GM10266 (cell line): ENCODE data around the gene RNF40.

ENCODE experiments used
- DNase-seq: peaks from one replicate; pipeline ENCODE4 v3.0.0; 2012; ENCODE audit errors: extremely low spot score
- TF ChIP-seq, protein P1 (sequence below): IDR thresholded peaks from 2 replicates; pipeline ENCODE4 v1.5.1; 2012; ENCODE audit warnings: mild to moderate bottlenecking, low read depth; ENCODE audit not compliant: control insufficient read depth, insufficient read depth; ENCODE audit errors: missing control alignments

The RNF40 gene

DNA sequence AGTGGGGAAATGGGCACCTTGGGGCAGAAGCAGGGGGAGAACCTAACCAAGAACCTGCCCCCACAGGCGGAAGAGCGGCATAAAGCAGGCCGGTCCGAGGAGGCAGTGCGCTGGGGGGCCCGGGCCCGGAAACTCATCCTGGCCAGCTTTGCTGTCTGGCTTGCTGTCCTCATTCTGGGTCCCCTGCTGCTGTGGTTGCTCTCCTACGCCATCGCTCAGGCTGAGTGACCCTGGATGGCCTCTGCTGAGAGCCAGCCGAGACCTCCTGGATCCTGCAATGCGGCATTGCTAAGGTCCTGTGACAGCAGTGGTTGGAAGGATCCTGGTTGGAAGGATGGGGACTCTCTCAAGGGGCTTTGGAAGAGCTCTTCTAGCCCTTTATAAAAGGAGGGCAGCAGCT lies 18.4 kb upstream of the RNF40 start:
- no peak for DNase-seq
- TF ChIP-seq, protein P1, sequence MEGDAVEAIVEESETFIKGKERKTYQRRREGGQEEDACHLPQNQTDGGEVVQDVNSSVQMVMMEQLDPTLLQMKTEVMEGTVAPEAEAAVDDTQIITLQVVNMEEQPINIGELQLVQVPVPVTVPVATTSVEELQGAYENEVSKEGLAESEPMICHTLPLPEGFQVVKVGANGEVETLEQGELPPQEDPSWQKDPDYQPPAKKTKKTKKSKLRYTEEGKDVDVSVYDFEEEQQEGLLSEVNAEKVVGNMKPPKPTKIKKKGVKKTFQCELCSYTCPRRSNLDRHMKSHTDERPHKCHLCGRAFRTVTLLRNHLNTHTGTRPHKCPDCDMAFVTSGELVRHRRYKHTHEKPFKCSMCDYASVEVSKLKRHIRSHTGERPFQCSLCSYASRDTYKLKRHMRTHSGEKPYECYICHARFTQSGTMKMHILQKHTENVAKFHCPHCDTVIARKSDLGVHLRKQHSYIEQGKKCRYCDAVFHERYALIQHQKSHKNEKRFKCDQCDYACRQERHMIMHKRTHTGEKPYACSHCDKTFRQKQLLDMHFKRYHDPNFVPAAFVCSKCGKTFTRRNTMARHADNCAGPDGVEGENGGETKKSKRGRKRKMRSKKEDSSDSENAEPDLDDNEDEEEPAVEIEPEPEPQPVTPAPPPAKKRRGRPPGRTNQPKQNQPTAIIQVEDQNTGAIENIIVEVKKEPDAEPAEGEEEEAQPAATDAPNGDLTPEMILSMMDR = no peak

- TF ChIP-seq, protein P1 = no peak
- no peak for DNase-seq
Observed at GRCh38 chr16:30744183-30744582, 17.9 kb upstream of the RNF40 start.

DNA sequence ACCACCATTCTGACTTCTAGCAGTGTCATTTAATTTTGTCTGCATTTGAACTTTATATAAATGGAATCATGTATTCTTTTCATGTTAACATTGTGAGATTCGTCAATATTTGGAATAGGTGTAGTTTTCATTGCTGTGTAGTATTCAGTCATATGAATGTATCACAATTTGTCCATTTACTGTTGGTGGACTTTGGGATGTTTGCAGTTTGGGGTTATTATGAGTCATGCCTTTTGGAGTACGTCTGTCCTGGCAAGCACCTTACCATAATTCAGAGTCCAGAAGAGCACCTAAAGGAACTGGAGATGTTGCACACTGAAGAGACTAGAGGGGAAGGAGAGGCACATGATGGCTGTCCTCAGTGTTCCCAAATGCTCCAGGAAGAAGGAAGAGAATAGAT lies 17.0 kb upstream of the RNF40 start:
- no peak for DNase-seq
- TF ChIP-seq, protein P1 = no peak

- TF ChIP-seq, protein P1 = no peak
- DNase-seq = no peak
Observed at GRCh38 chr16:30746638-30747175, 15.4 kb upstream of the RNF40 start.

- DNase-seq = no peak
Observed at GRCh38 chr16:30747331-30747730, 14.8 kb upstream of the RNF40 start.

DNA sequence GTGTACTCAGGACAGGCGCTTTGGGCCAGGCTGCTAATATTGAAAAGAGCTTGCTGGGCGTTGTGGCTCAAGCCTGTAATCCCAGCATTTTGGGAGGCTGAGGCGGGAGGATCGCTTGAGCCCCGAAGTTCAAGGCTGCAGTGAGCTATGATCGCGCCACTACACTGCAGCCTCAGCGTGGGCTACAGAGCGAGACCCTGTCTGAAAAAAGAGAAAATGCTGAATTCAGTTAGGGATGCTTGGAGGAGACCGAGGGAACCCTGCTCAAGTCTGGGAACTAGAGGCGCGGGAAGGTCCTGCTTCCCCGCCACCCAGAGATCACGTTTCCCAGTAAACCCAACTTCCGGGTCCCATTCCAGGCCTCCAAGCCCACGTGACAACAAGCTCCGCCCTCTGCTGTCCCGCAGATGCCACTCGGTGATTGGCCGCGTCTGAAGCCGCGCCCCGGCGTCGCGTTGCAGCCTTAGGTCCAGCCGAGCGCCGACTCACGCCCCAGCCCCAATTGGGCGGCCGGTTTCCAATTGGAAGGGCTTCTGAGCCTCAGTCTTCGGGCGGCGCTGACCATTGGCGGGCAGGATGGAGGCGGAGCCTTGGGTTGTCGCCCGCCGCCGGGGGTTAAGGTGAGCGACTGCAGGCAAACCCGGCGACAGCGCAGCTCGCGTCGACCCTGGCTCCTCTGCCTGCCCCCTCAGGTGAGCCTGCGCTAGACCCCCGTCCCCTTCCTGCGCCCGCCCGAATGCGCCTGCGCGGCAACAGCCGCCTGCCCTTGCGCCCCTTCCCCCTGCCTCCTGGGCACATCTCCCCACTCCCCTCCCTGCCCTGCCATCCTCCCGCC lies 14.1 kb upstream of the RNF40 start, which contains the start of gene PHKG2:
Gene PHKG2 (plus strand): TSS at position 627 of the 835 bp plus-strand sequence. CDS start 396 bp downstream, outside the sequence.
- TF ChIP-seq, protein P1 = no peak
- DNase-seq = peak; percentile 98

More at GRCh38 chr16:30747331-30747730, 14.8 kb upstream of the RNF40 start:
- TF ChIP-seq, protein P1 = no peak
